Measurements from ENCODE around the gene LRRC8B.
"Not testable (repeated sequence)": the region's sequence is repeated elsewhere in the genome, so short reads cannot be mapped to it uniquely, and the experiment has no call there.

LRRC8B gene

GRCh38 chr1:89524369-89525168 lies at the start of gene LRRC8B:
LRRC8B (plus strand) TSS chr1:89524829; CDS start chr1:89582651, 57,822 bp downstream.
- DNase-seq (ENCODE audit: low spot score) = peak; percentile 91

- DNase-seq (ENCODE audit: low spot score) = no peak
These were observed 49.4 kb upstream of the LRRC8B start for GRCh38 chr1:89475269-89475668.

- DNase-seq (ENCODE audit: low spot score) = no peak
These were observed 48.6 kb upstream of the LRRC8B start for GRCh38 chr1:89476072-89476471.

- peak; percentile 76 for DNase-seq (ENCODE audit: low spot score)
These were observed 41.4 kb upstream of the LRRC8B start for GRCh38 chr1:89483010-89483756.

GRCh38 chr1:89483757-89484077 lies 40.9 kb upstream of the LRRC8B start:
- DNase-seq (ENCODE audit: low spot score) = no peak

- no peak for DNase-seq (ENCODE audit: low spot score)
These were observed 40.3 kb upstream of the LRRC8B start for GRCh38 chr1:89484092-89485038.

GRCh38 chr1:89487972-89488371 lies 36.7 kb upstream of the LRRC8B start:
- no peak for DNase-seq (ENCODE audit: low spot score)

- no peak for DNase-seq (ENCODE audit: low spot score)
These were observed 35.4 kb upstream of the LRRC8B start for GRCh38 chr1:89489047-89489729.

- DNase-seq (ENCODE audit: low spot score) = no peak
These were observed 34.2 kb upstream of the LRRC8B start for GRCh38 chr1:89490389-89490788.

GRCh38 chr1:89499320-89499719 lies 25.3 kb upstream of the LRRC8B start:
- no peak for DNase-seq (ENCODE audit: low spot score)

GRCh38 chr1:89502042-89502441 lies 22.6 kb upstream of the LRRC8B start:
- no peak for DNase-seq (ENCODE audit: low spot score)

- DNase-seq (ENCODE audit: low spot score) = no peak
These were observed 21.7 kb upstream of the LRRC8B start for GRCh38 chr1:89502895-89503294.

GRCh38 chr1:89503690-89504089 lies 20.9 kb upstream of the LRRC8B start:
- DNase-seq (ENCODE audit: low spot score) = no peak

- not testable (repeated sequence) for DNase-seq (ENCODE audit: low spot score)
These were observed 14.6 kb upstream of the LRRC8B start for GRCh38 chr1:89510061-89510460.

- DNase-seq (ENCODE audit: low spot score) = no peak
These were observed 11.5 kb upstream of the LRRC8B start for GRCh38 chr1:89512996-89513720.

GRCh38 chr1:89516055-89516454 lies 8.6 kb upstream of the LRRC8B start:
- DNase-seq (ENCODE audit: low spot score) = peak; percentile 31

GRCh38 chr1:89518221-89518631 lies 6.4 kb upstream of the LRRC8B start:
- no peak for DNase-seq (ENCODE audit: low spot score)

GRCh38 chr1:89519779-89520358 lies 4.8 kb upstream of the LRRC8B start:
- peak; percentile 6 for DNase-seq (ENCODE audit: low spot score)

- not testable (repeated sequence) for DNase-seq (ENCODE audit: low spot score)
These were observed 2.7 kb upstream of the LRRC8B start for GRCh38 chr1:89521977-89522376.

GRCh38 chr1:89523572-89524368 lies 859 bp upstream of the LRRC8B start:
- peak; percentile 50 for DNase-seq (ENCODE audit: low spot score)
